Measurements from ENCODE around the gene MAML2.

The MAML2 gene

GRCh38 chr11:96019281-96019680, 323.7 kb downstream of the MAML2 start:
- Histone ChIP-seq H3K36me3 (ENCODE audit: control insufficient read depth, insufficient read depth, low read length) (peaks cover 14% of the 10 kb centered on the region), H3K4me1 (ENCODE audit: control insufficient read depth, insufficient read depth, low read length, poor library complexity, severe bottlenecking) (peaks cover 14% of the 10 kb centered on the region), H3K27ac (ENCODE audit: low read depth, low read length, severe bottlenecking) (no peak overlapping the region), H3K4me3 (ENCODE audit: extremely low read depth, insufficient read depth, low read length, poor library complexity, severe bottlenecking) (no peak overlapping the region), H3K9me3 (ENCODE audit: control insufficient read depth, low read length) (no peaks in the 10 kb centered on the region)

DNA sequence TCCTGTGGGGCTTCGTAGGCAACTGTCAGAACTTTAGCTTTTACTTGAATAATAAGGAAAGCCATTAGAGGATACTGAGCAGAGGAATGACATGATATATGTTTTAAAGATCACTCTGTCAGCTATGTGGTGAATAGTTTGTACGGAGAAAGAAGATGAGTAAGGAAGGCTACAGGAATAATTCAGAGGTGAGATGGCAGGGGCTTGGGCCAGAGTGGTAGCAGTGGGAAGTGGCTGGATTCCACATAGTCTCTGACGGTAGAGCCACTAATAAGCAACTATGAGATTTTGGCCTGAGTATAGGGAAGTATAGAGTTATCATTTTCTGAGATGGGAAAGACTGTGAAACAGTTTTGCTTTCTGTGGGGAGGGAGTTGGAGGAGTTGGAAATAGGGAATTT, 325.1 kb downstream of the MAML2 start:
- 90 to 94% methylated on average over 3 of the region's 3 CpGs for WGBS, 2 experiments (ENCODE audit: insufficient coverage in 2 of 2)
- Histone ChIP-seq H3K4me1 (ENCODE audit: control insufficient read depth, insufficient read depth, low read length, poor library complexity, severe bottlenecking) (peaks cover 25% of the 10 kb centered on the region), H3K27ac (ENCODE audit: low read depth, low read length, severe bottlenecking) (no peak overlapping the region), H3K9me3 (ENCODE audit: control insufficient read depth, low read length) (no peaks in the 10 kb centered on the region), H3K36me3 (ENCODE audit: control insufficient read depth, insufficient read depth, low read length) (peaks cover 9% of the 10 kb centered on the region), H3K4me3 (ENCODE audit: extremely low read depth, insufficient read depth, low read length, poor library complexity, severe bottlenecking) (no peak overlapping the region)

DNA sequence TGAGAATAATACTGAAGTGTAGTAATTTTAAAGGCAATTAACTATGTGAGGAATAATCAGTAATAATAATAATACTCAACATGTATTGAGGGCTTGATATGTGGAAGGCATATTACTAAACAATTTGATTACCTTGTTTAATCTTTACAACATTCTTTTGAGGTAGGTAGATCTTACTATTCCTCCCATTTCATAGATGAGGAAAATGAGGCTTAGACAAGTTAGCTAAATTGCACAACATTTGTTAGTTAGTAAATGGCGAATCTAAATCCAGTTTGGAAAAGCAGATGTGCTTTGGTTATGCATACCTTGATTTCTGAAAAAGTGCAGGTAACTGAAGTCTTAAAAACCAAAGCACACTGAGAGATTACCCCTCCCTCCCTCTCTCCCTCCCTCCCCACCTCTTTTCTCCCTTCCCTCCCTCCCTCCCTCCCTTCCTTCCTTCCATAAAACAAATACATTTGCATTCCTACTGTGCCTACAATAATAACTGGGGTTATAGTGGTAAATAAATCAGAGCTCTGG, 326.0 kb downstream of the MAML2 start:
- H3K9me3 ChIP-seq (ENCODE audit: control insufficient read depth, low read length), result no peaks in the 10 kb centered on the region
- no peak overlapping the region for H3K27ac ChIP-seq (ENCODE audit: low read depth, low read length, severe bottlenecking)
- 80 to 100% methylated on average over 1 of the region's 1 CpG for WGBS, 2 experiments (ENCODE audit: insufficient coverage in 2 of 2)
- no peak overlapping the region for H3K4me3 ChIP-seq (ENCODE audit: extremely low read depth, insufficient read depth, low read length, poor library complexity, severe bottlenecking)
- peaks cover 29% of the 10 kb centered on the region for H3K4me1 ChIP-seq (ENCODE audit: control insufficient read depth, insufficient read depth, low read length, poor library complexity, severe bottlenecking)
- H3K36me3 ChIP-seq (ENCODE audit: control insufficient read depth, insufficient read depth, low read length), result peaks cover 5% of the 10 kb centered on the region

DNA sequence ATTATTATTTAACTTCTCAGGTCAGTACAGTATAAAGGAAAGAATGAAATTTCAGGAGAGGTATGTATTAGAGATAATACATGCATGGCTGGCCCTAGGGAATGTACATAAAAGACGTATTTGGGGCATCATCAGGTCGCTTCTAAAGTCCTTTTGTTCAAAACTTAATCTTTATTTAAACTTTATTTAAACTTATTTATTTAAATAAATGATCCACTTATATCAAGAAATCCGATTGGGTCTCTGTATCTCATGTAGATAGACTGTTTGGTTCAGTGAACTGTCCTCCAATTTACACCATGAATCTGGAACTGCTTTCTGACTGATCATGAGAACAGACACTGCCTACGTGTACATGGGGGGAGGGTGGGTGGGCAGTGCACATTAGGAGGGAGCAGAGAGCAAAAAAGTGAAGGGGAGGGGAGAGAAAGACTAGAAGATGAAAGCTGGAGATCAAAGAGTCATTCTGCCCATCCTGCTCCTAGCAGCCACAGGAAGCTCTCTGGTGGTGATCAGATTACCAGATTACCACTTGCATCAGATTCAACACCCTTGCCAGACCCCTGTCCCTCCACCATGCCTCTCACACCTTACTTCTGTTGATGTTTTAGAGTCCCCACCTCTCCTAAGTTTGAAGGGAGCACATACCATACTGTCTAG, 327.0 kb downstream of the MAML2 start:
- H3K36me3 ChIP-seq (ENCODE audit: control insufficient read depth, insufficient read depth, low read length), result no peaks in the 10 kb centered on the region
- WGBS, 2 experiments (ENCODE audit: insufficient coverage in 2 of 2), result no CpG with 5 or more reads among the region's 4 CpGs

GRCh38 chr11:96014217-96014616, 328.8 kb downstream of the MAML2 start:
- H3K4me1 ChIP-seq (ENCODE audit: control insufficient read depth, insufficient read depth, low read length, poor library complexity, severe bottlenecking), result peaks cover 29% of the 10 kb centered on the region
- no peaks in the 10 kb centered on the region for H3K9me3 ChIP-seq (ENCODE audit: control insufficient read depth, low read length)
- peak overlapping the region; percentile 85 for H3K27ac ChIP-seq (ENCODE audit: low read depth, low read length, severe bottlenecking)
- no peaks in the 10 kb centered on the region for H3K36me3 ChIP-seq (ENCODE audit: control insufficient read depth, insufficient read depth, low read length)
- H3K4me3 ChIP-seq (ENCODE audit: extremely low read depth, insufficient read depth, low read length, poor library complexity, severe bottlenecking), result no peak overlapping the region
- 13% methylated on average over 2 of the region's 3 CpGs; no CpG with 5 or more reads in 1 of the 2 experiments for WGBS, 2 experiments (ENCODE audit: insufficient coverage in 2 of 2)

More for the DNA sequence above, 327.0 kb downstream of the MAML2 start:
- H3K27ac ChIP-seq (ENCODE audit: low read depth, low read length, severe bottlenecking), result peak overlapping the region; percentile 77
- no peak overlapping the region for H3K4me3 ChIP-seq (ENCODE audit: extremely low read depth, insufficient read depth, low read length, poor library complexity, severe bottlenecking)
- peaks cover 29% of the 10 kb centered on the region for H3K4me1 ChIP-seq (ENCODE audit: control insufficient read depth, insufficient read depth, low read length, poor library complexity, severe bottlenecking)
- H3K9me3 ChIP-seq (ENCODE audit: control insufficient read depth, low read length), result no peaks in the 10 kb centered on the region

DNA sequence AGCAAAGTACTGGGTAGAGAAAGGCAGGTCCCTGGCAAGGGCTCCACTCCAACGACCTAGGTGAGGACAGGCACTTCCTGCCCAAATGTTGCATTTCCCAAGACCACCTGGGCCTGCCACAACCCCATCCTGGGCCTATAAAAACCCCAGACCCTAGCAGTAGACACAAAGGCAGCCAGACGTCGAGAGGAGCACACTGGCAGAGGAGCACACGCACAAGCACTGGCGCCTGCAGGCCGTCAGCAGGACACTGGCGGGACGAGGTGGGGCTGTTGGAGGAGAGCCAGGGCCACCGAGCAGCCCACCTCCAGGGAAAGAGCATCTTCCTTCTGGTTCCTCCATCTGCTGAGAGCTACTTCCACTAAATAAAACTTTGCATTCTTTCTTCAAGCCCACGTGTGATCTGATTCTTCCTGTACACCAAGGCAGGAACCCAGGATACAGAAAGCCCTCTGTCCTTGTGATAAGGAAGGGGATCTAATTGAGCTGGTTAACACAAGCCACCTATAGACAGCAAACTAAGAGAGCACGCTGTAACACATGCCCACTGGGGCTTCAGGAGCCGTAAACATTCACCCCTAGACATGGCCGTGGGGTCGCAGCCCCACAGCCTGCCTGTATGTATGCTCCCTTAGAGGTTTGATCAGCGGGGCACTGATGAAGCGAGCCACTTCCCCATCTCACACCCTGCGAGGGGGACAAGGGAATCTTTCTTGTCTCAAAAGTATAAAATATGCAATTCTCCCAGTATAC, 329.4 kb downstream of the MAML2 start:
- 66 to 68% methylated on average over 11 to 14 of the region's 17 CpGs for WGBS, 2 experiments (ENCODE audit: insufficient coverage in 2 of 2)
- Histone ChIP-seq H3K36me3 (ENCODE audit: control insufficient read depth, insufficient read depth, low read length) (no peaks in the 10 kb centered on the region), H3K4me3 (ENCODE audit: extremely low read depth, insufficient read depth, low read length, poor library complexity, severe bottlenecking) (no peak overlapping the region), H3K4me1 (ENCODE audit: control insufficient read depth, insufficient read depth, low read length, poor library complexity, severe bottlenecking) (peaks cover 29% of the 10 kb centered on the region), H3K27ac (ENCODE audit: low read depth, low read length, severe bottlenecking) (peak overlapping the region; percentile 85), H3K9me3 (ENCODE audit: control insufficient read depth, low read length) (no peaks in the 10 kb centered on the region)

GRCh38 chr11:96012086-96012824, 330.7 kb downstream of the MAML2 start:
- Histone ChIP-seq H3K27ac (ENCODE audit: low read depth, low read length, severe bottlenecking) (peak overlapping the region; percentile 85), H3K36me3 (ENCODE audit: control insufficient read depth, insufficient read depth, low read length) (no peaks in the 10 kb centered on the region), H3K4me3 (ENCODE audit: extremely low read depth, insufficient read depth, low read length, poor library complexity, severe bottlenecking) (no peak overlapping the region), H3K9me3 (ENCODE audit: control insufficient read depth, low read length) (no peaks in the 10 kb centered on the region), H3K4me1 (ENCODE audit: control insufficient read depth, insufficient read depth, low read length, poor library complexity, severe bottlenecking) (peaks cover 29% of the 10 kb centered on the region)
- WGBS, 2 experiments (ENCODE audit: insufficient coverage in 2 of 2), result 26 to 38% methylated on average over 4 to 6 of the region's 8 CpGs

DNA sequence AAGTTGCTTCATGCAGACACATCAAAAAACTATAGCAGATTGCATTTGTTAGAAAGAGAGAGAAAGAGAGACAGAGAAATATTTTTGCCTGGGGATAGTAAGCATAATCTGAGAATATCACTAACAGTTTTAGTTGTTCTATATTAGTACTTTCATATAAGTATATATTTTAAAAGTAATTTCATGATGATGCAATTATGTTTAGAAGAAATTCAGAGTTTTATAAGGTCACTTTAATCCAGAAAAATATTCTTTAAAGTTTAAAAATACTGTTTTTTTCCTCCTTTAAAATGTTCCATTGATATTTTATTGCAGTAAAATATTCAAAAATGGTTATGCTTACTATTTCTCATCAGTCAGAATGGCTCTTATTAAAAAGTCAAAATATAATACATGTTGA, 332.3 kb downstream of the MAML2 start:
- Histone ChIP-seq H3K36me3 (ENCODE audit: control insufficient read depth, insufficient read depth, low read length) (no peaks in the 10 kb centered on the region), H3K4me1 (ENCODE audit: control insufficient read depth, insufficient read depth, low read length, poor library complexity, severe bottlenecking) (peaks cover 27% of the 10 kb centered on the region), H3K9me3 (ENCODE audit: control insufficient read depth, low read length) (no peaks in the 10 kb centered on the region), H3K27ac (ENCODE audit: low read depth, low read length, severe bottlenecking) (no peak overlapping the region), H3K4me3 (ENCODE audit: extremely low read depth, insufficient read depth, low read length, poor library complexity, severe bottlenecking) (no peak overlapping the region)

- no CpG with 5 or more reads among the region's 3 CpGs for WGBS, 2 experiments (ENCODE audit: insufficient coverage in 2 of 2)
- Histone ChIP-seq H3K36me3 (ENCODE audit: control insufficient read depth, insufficient read depth, low read length) (no peaks in the 10 kb centered on the region), H3K4me1 (ENCODE audit: control insufficient read depth, insufficient read depth, low read length, poor library complexity, severe bottlenecking) (peaks cover 5% of the 10 kb centered on the region), H3K4me3 (ENCODE audit: extremely low read depth, insufficient read depth, low read length, poor library complexity, severe bottlenecking) (no peak overlapping the region), H3K9me3 (ENCODE audit: control insufficient read depth, low read length) (peaks cover 5% of the 10 kb centered on the region), H3K27ac (ENCODE audit: low read depth, low read length, severe bottlenecking) (no peak overlapping the region)
These were observed 334.8 kb downstream of the MAML2 start for GRCh38 chr11:96008161-96008720.

GRCh38 chr11:96006037-96006436, 337.0 kb downstream of the MAML2 start:
- Histone ChIP-seq H3K27ac (ENCODE audit: low read depth, low read length, severe bottlenecking) (no peak overlapping the region), H3K9me3 (ENCODE audit: control insufficient read depth, low read length) (peaks cover 5% of the 10 kb centered on the region), H3K36me3 (ENCODE audit: control insufficient read depth, insufficient read depth, low read length) (no peaks in the 10 kb centered on the region)

More at GRCh38 chr11:96006037-96006436, 337.0 kb downstream of the MAML2 start:
- H3K4me1 ChIP-seq (ENCODE audit: control insufficient read depth, insufficient read depth, low read length, poor library complexity, severe bottlenecking), result no peaks in the 10 kb centered on the region
- no peak overlapping the region for H3K4me3 ChIP-seq (ENCODE audit: extremely low read depth, insufficient read depth, low read length, poor library complexity, severe bottlenecking)

Data from mesodermal cell (in vitro differentiated cells).